HG03432 (cell line): Measurements from ENCODE around the gene AOPEP.

Experiments used
- ATAC-seq: cut with Tn5 transposase; IDR thresholded peaks from one replicate; pipeline ENCODE4 v1.9.1; 2021; ENCODE audit warnings: mild to moderate bottlenecking, moderate library complexity; ENCODE audit not compliant: unreplicated experiment

AOPEP gene

GRCh38 chr9:94911986-94912635 is 185.6 kb downstream of the AOPEP start:
- ATAC-seq, result no peak

GRCh38 chr9:94912700-94913249 is 186.3 kb downstream of the AOPEP start:
- ATAC-seq, result no peak

GRCh38 chr9:94913550-94913949 is 187.1 kb downstream of the AOPEP start:
- ATAC-seq, result no peak

DNA sequence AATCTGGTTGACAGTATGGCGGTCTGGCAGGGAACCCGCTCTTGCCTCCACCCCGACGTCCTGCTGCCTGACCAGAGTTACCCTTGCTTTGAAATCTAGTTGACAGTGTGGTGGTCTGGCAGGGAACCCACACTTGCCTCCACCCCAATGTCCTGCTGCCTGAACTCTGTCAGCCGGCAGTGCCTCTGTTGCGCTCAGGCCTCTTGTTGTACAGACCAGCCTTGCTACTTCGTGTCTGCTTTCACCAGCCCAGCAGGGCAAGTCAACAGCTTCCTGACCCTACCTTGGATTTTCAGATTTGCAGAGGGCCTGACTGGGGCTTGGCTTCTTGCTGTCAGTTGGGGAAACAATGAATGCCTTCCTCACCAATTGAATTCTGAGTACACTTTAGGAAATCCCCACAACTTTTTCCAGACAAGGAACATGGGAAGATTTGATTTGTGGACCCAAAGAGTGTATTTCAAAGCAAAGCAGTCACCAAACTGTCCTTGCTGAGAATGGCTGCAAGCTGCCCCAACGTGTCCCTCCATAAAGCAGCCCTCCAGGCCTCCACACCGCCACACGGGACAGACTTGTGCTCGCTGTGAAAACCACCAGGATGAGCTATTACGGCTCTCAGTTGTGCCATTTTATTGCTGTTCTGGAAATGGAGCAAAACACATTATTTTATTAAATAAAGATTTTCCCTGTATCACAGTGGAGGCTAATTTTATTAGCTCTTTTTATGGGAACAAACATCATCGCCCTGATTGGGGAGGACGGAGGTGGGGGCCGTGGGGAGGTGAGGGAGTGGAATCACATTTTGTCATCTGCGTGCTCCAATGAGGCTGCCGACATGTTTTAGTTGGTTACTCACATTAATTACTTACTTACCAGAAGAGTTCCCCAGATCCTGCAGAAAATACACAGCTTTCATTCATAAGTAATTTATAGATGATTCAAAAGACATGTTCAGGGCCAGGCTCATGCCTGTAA is 189.3 kb downstream of the AOPEP start:
- ATAC-seq, result no peak

GRCh38 chr9:94916956-94917355 is 190.5 kb downstream of the AOPEP start:
- ATAC-seq, result no peak

DNA sequence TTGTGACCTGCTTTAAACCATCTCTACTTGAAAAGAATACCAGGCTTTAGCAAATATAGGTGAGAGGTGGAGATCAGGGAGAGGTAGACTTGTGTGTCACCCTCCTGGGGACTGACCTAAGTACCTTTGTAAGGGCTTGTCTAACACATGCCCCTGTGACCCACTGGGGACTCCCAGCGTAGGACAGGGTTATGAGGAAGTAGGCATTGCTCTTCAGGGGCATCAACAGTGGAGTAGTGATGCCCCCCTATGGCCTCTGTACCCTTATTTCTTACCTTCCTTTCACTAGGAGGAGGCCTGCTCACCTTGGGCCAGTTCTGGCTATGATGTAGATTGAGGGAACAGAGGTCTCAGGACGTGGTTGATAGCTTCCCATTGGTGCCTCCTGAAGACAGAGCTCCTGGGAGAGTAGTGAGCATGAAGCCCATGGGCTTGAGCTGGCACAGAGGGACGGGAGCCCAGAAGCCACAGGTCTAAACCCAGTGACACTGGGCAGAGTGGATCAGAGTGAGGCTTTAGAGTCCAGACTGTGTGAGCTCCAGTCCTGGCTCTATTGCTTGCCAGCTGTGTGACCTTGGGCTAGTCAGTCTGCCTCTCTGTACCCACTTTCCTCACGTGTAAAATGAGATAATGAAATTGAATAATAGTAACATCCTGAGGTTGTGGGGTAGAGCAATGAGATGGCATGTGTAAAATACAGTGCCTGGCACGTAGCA is 191.7 kb downstream of the AOPEP start:
- ATAC-seq, result peak; percentile 72

- ATAC-seq, result no peak
These were observed 193.0 kb downstream of the AOPEP start for GRCh38 chr9:94919376-94920098.

- no peak for ATAC-seq
These were observed 194.1 kb downstream of the AOPEP start for GRCh38 chr9:94920420-94921091.

DNA sequence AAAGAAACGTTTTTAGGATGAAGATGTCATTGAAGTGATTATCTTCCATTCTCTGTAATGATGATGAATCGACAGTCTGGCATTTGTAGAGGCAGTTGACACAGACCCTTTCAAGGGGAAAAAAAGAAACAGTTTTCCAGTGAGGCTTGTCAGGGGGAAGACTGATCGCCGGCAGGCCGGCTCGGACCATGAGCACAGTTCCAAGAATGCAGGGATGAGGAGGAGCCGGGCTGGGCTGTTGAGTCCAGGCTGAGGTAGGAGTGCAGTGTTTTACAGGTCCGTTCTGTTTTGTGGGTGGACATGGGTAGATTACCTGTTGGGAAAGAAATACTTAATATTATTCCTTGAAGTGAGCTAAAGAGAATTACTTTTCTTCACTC is 194.6 kb downstream of the AOPEP start:
- ATAC-seq, result no peak

- ATAC-seq, result no peak
These were observed 195.2 kb downstream of the AOPEP start for GRCh38 chr9:94921656-94922055.

DNA sequence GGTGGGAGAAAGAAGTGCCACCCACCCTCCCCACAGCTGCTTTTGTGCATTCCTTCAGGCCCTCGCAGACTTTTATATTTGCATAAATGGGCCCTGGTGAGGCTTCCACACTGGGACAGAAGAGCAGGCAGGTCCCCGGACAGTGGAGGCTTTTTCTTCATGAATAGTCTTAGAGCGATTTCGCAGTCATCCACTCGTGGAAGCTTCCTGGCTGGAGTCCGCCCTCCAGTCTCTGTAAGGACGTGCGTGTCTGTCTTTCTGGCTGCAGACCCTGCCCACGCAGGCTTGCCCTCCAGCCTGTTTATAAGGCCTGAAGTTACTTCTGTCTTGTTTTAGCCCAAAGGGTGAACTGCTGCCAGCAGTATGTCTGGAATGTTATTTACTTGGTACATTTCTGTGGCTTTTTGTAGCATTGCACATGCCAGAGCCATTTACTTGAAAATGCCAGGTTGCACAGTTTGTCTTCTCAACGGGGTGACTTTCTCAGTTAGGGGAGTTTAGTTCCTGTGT is 195.7 kb downstream of the AOPEP start:
- no peak for ATAC-seq

- no peak for ATAC-seq
These were observed 196.2 kb downstream of the AOPEP start for GRCh38 chr9:94922691-94923107.

DNA sequence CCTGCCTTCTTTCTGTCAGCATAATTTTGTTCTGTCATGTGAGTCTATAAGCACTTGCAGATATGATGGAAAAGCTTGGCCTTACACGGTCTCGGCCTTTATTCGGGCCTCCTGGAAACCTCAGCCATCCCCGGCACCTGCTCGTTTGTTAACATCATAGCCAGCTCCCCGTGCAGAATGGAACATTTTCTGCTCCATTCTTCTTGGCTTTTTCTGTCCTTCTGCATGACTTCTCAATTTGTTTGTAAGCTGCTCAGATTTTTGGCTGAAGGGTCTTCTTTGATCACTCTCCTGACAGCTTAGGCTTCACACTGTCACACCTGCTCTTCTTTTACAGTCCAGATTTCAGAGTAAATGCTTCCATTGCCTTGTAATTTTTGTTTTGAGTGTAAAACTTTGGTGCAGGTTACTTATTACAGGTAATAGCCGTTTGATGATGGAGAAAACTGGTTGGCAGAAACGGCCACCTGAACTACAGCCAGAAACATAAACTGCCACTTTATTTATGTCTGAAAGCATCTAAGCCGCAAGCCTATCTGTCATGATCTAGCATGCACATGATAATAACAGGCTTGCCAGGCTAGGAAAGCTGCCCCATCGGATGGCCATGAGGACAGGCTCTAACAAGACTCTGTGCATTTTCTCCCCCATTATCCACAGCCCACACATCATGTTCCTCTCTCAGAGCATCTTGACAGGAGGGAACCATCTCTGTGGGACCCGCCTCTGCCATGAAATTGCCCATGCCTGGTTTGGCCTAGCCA is 197.0 kb downstream of the AOPEP start:
- ATAC-seq, result no peak

GRCh38 chr9:94925751-94926430 is 199.4 kb downstream of the AOPEP start:
- no peak for ATAC-seq

GRCh38 chr9:94926431-94926800 is 199.9 kb downstream of the AOPEP start:
- ATAC-seq, result no peak

GRCh38 chr9:94927048-94927761 is 200.7 kb downstream of the AOPEP start:
- no peak for ATAC-seq

DNA sequence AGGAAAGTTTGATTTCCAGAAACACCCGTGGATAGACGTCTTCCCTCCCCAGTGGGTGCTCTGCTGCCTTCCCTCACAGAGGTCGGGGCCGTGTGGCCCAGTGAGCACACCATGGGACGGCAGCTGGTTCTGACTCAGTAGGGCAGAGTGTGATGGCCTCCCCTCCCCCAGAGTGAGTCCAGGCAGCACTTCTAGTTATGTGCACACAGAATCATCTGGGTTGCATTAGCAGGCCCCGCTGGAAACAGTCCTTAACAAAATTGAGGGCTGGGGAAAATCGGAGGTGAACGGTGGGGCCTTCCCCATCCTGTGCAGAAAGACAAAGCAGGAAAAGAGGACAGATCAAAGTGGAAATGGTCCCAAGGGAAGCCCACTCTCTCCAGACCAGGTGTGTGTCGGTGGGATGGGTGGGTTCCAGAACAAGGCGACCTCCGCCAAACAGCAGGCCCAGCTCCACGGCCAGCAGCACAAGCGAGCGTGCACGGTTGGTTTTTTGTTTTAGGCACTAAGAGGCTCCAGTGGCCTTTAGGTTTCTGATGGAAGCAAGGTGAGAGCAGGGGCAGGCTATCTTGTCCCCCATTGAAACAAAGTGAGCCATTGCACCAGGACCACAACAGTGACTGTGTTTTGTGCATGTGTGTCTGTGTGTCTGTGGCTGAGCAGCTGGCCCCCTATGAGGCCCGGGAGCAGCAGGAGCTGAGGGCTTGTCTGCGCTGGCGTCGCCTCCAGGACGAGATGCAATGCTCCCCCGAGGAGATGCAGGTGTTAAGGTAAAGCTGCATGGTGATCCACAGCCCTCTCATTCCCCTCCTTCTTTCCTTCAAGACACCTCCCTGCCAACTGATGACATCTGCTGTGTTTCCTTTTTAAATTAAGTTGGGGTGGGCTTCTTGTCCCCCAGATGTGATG is 201.5 kb downstream of the AOPEP start:
- ATAC-seq, result no peak
